ENCODE data around the gene BIRC7.

BIRC7 gene

GRCh38 chr20:63273059-63273579, 37.4 kb downstream of the BIRC7 start:
- no peak for DNase-seq (ENCODE audit: low spot score)
- in situ Hi-C loops (cut with MboI; ENCODE audit: low sequenced_read_pairs, unreplicated experiment), result no loop called here
- TF ChIP-seq CTCF (IDR thresholded peaks at IDR 0.05; ENCODE audit: borderline replicate concordance, control extremely low read depth, extremely low read depth, insufficient read depth, missing control alignments), result no peak

GRCh38 chr20:63273635-63274380, 38.1 kb downstream of the BIRC7 start:
- in situ Hi-C loops (cut with MboI; ENCODE audit: low sequenced_read_pairs, unreplicated experiment), result no loop called here
- TF ChIP-seq CTCF (IDR thresholded peaks at IDR 0.05; ENCODE audit: borderline replicate concordance, control extremely low read depth, extremely low read depth, insufficient read depth, missing control alignments), result no peak
- DNase-seq (ENCODE audit: low spot score), result no peak

GRCh38 chr20:63274381-63275228, 38.9 kb downstream of the BIRC7 start:
- DNase-seq (ENCODE audit: low spot score), result no peak
- TF ChIP-seq CTCF (IDR thresholded peaks at IDR 0.05; ENCODE audit: borderline replicate concordance, control extremely low read depth, extremely low read depth, insufficient read depth, missing control alignments), result no peak
- in situ Hi-C loops (cut with MboI; ENCODE audit: low sequenced_read_pairs, unreplicated experiment), result no loop called here

- TF ChIP-seq CTCF (IDR thresholded peaks at IDR 0.05; ENCODE audit: borderline replicate concordance, control extremely low read depth, extremely low read depth, insufficient read depth, missing control alignments), result no peak
- no peak for DNase-seq (ENCODE audit: low spot score)
- in situ Hi-C loops (cut with MboI; ENCODE audit: low sequenced_read_pairs, unreplicated experiment), result no loop called here
Measured at GRCh38 chr20:63275825-63276224, 40.1 kb downstream of the BIRC7 start.

GRCh38 chr20:63276956-63277355, 41.3 kb downstream of the BIRC7 start:
- in situ Hi-C loops (cut with MboI; ENCODE audit: low sequenced_read_pairs, unreplicated experiment), result no loop called here
- no peak for DNase-seq (ENCODE audit: low spot score)
- TF ChIP-seq CTCF (IDR thresholded peaks at IDR 0.05; ENCODE audit: borderline replicate concordance, control extremely low read depth, extremely low read depth, insufficient read depth, missing control alignments), result no peak

GRCh38 chr20:63277466-63278272, 42.0 kb downstream of the BIRC7 start:
- no peak for DNase-seq (ENCODE audit: low spot score)
- TF ChIP-seq CTCF (IDR thresholded peaks at IDR 0.05; ENCODE audit: borderline replicate concordance, control extremely low read depth, extremely low read depth, insufficient read depth, missing control alignments), result no peak
- in situ Hi-C loops (cut with MboI; ENCODE audit: low sequenced_read_pairs, unreplicated experiment), result no loop called here

Measured in GM13976 (cell line).